AG04449 (cell line): Measurements from ENCODE around the gene DPYSL4.
"Not testable (repeated sequence)": the region's sequence is repeated elsewhere in the genome, so short reads cannot be mapped to it uniquely, and the experiment has no call there.

Source experiments
- CTCF ChIA-PET: fragments of 350-600 bp; formaldehyde crosslinking; extraction: SDS; loops from one replicate; lab custom pipeline; 2021; ENCODE audit warnings: antibody characterized with exemption; lab: Yijun Ruan, JAX
- POLR2A ChIA-PET: fragments of 400-600, 350-600 bp; formaldehyde crosslinking; extraction: SDS; loops from one replicate; lab custom pipeline; 2020; ENCODE audit warnings: antibody characterized with exemption, inconsistent platforms; lab: Yijun Ruan, JAX
- DNase-seq: peaks from one replicate; pipeline ENCODE4 v3.0.0-alpha.2; 2010; ENCODE audit warnings: low read depth, low spot score
- H3K4me3 ChIP-seq: 2 replicates; pipeline ENCODE4 v1.5.1; 2011; ENCODE audit warnings: low read depth, mild to moderate bottlenecking, control low read depth, low read length
- CTCF ChIP-seq: IDR thresholded peaks from one replicate; pipeline ENCODE4 v1.5.1; 2011; ENCODE audit warnings: mild to moderate bottlenecking, moderate library complexity, low read length, control low read depth, inconsistent platforms; ENCODE audit not compliant: insufficient read depth; ENCODE audit errors: missing control alignments

Gene DPYSL4

GRCh38 chr10:132155723-132156381, 30.9 kb upstream of the DPYSL4 start:
- CTCF ChIA-PET, result no interaction called here
- POLR2A ChIA-PET, result no interaction called here
- no peak overlapping the region for H3K4me3 ChIP-seq
- no peak for TF ChIP-seq CTCF
- no peak for DNase-seq

GRCh38 chr10:132156382-132156781, 30.4 kb upstream of the DPYSL4 start:
- DNase-seq, result no peak
- H3K4me3 ChIP-seq, result no peak overlapping the region
- no peak for TF ChIP-seq CTCF
- CTCF ChIA-PET, result no interaction called here
- POLR2A ChIA-PET, result no interaction called here

- no peak for TF ChIP-seq CTCF
- POLR2A ChIA-PET, result no interaction called here
- CTCF ChIA-PET, result no interaction called here
- no peak overlapping the region for H3K4me3 ChIP-seq
- no peak for DNase-seq
These were observed 29.6 kb upstream of the DPYSL4 start for GRCh38 chr10:132157101-132157500.

DNA sequence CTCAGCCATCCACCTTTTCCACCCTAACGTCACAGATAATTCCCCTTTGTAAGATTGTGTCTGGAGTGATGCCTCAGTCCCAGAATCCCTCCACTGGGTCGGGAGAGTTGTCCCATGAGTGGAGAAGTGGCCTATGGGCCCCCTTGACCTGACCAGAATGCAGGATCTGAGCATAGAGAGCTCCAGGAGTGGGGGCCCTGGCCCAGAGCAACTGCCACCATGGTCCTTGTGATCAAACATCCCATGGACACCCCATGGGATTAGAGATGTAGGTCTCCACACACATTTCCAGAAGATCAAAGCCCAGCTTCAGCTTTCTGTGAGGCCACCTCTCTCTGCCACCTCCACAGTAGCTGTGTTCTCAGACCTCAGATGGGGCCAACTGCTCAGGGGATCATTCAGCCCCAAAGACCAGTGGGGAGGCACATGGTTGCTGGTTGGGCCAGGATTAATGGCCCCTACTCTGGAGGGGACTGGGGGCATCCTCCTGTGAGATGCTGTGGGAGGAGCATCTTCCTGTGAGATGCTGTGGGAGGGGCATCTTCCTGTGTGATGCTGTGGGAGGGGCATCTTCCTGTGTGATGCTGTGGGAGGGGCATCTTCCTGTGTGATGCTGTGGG, 28.5 kb upstream of the DPYSL4 start:
- ChIA-PET CTCF (no interaction called here), POLR2A (no interaction called here)
- no peak for TF ChIP-seq CTCF

GRCh38 chr10:132158823-132159222, 27.9 kb upstream of the DPYSL4 start:
- no peak for TF ChIP-seq CTCF
- no peak for DNase-seq
- H3K4me3 ChIP-seq, result no peak overlapping the region
- CTCF ChIA-PET, result no interaction called here
- POLR2A ChIA-PET, result no interaction called here

More for the DNA sequence above, 28.5 kb upstream of the DPYSL4 start:
- no peak for DNase-seq
- H3K4me3 ChIP-seq, result no peak overlapping the region

DNA sequence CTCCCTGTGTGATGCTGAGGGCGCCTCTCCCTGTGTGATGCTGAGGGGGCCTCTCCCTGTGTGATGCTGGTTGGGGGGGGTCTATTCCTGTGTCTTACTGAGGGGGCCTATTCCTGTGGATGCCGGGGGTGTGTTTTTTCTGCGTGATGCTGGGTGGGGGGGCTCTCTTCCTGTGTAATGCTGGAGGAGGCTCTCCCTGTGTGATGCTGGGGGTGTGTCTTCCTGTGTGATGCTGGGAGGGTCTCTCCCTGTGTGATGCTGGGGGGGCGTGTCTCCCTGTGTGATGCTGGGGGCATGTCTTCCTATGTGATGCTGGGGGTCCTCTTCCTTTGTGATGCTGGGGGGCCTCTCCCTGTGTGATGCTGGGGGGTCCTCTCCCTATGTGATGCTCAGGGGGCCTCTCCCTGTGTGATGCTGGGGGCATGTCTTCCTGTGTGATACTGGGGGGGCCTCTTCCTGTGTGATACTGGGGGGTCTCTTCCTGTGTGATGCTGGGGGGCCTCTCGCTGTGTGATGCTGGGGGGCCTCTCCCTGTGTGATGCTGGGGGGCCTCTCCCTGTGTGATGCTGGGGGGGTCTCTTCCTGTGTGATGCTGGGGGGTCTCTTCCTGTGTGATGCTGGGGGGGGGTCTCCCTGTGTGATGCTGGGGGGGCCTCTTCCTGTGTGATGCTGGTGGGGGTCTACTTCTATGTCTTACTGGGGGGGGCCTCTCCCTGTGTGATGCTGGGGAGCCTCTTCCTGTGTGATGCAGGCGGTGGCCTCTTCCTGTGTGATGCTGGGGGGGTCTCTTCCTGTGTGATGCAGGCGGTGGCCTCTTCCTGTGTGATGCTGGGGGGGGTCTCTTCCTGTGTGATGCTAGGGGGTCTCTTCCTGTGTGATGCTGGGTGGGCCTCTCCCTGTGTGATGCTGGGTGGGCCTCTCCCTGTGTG, 27.2 kb upstream of the DPYSL4 start:
- DNase-seq, CTCF ChIA-PET, H3K4me3 ChIP-seq, POLR2A ChIA-PET: not testable (repeated sequence)

GRCh38 chr10:132160231-132160630, 26.5 kb upstream of the DPYSL4 start:
- DNase-seq, CTCF ChIA-PET, POLR2A ChIA-PET: not testable (repeated sequence)

GRCh38 chr10:132160834-132161622, 25.7 kb upstream of the DPYSL4 start:
- H3K4me3 ChIP-seq, DNase-seq, POLR2A ChIA-PET, CTCF ChIA-PET: not testable (repeated sequence)

More at GRCh38 chr10:132160231-132160630, 26.5 kb upstream of the DPYSL4 start:
- H3K4me3 ChIP-seq, result not testable (repeated sequence)
